H9 (cell line): ENCODE measurements around the gene NOP56. TPM values are rescaled to one million over a fixed set of nuclear protein-coding genes. Genes with fewer than 3 reads are reported as not detected.

Experiments used
- DNase-seq: peaks from one replicate; pipeline ENCODE4 v3.0.0-alpha.2; 2017
- H2AFZ ChIP-seq: one replicate; pipeline ENCODE4 v1.6.1; 2013; ENCODE audit warnings: mild to moderate bottlenecking, low read length, control low read depth, moderate library complexity
- H2AK5ac ChIP-seq: 2 replicates; pipeline ENCODE4 v1.6.1; 2013; ENCODE audit warnings: low read length, control low read depth, mixed read lengths; ENCODE audit not compliant: insufficient read length
- H2BK120ac ChIP-seq: one replicate; pipeline ENCODE4 v1.6.1; 2013; ENCODE audit warnings: low read depth, mild to moderate bottlenecking, low read length, control low read depth, inconsistent platforms; ENCODE audit not compliant: poor library complexity, severe bottlenecking
- H2BK12ac ChIP-seq: 2 replicates; pipeline ENCODE4 v1.6.1; 2013; ENCODE audit warnings: low read length, control low read depth, mixed read lengths, low read depth; ENCODE audit not compliant: insufficient read length
- H2BK15ac ChIP-seq: 2 replicates; pipeline ENCODE4 v1.6.1; 2013; ENCODE audit warnings: low read depth, low read length, control low read depth
- H2BK20ac ChIP-seq: one replicate; pipeline ENCODE4 v1.6.1; 2013; ENCODE audit warnings: low read depth, mild to moderate bottlenecking, low read length, control low read depth, inconsistent platforms; ENCODE audit not compliant: poor library complexity, severe bottlenecking
- H2BK5ac ChIP-seq: 2 replicates; pipeline ENCODE4 v1.6.1; 2013; ENCODE audit warnings: low read length, control low read depth, mixed read lengths; ENCODE audit not compliant: insufficient read length
- H3K14ac ChIP-seq: 2 replicates; pipeline ENCODE4 v1.6.1; 2013; ENCODE audit warnings: low read length, control low read depth; ENCODE audit not compliant: insufficient read depth
- H3K18ac ChIP-seq: 2 replicates; pipeline ENCODE4 v1.6.1; 2013; ENCODE audit warnings: low read depth, mild to moderate bottlenecking, mixed read lengths, low read length, control low read depth; ENCODE audit not compliant: insufficient read length
- H3K23ac ChIP-seq: 2 replicates; pipeline ENCODE4 v1.6.1; 2013; ENCODE audit warnings: low read length, control low read depth, mixed read lengths, low read depth; ENCODE audit not compliant: insufficient read length
- H3K23me2 ChIP-seq: 2 replicates; pipeline ENCODE4 v1.6.1; 2013; ENCODE audit warnings: low read depth, mild to moderate bottlenecking, mixed read lengths, low read length, control low read depth; ENCODE audit not compliant: insufficient read length, poor library complexity, severe bottlenecking
- H3K27ac ChIP-seq: 2 replicates; pipeline ENCODE4 v1.5.1; 2013; ENCODE audit warnings: low read length, control low read depth, mixed read lengths, low read depth; ENCODE audit not compliant: insufficient read length
- H3K27me3 ChIP-seq: 2 replicates; pipeline ENCODE4 v1.6.1; 2013; ENCODE audit warnings: low read length, control low read depth, inconsistent platforms; ENCODE audit not compliant: insufficient read depth
- H3K4ac ChIP-seq: 2 replicates; pipeline ENCODE4 v1.6.1; 2013; ENCODE audit warnings: low read depth, mild to moderate bottlenecking, control low read depth, inconsistent platforms, low read length, moderate library complexity
- H3K4me1 ChIP-seq: 2 replicates; pipeline ENCODE4 v1.6.1; 2013; ENCODE audit warnings: low read length, control low read depth, inconsistent platforms; ENCODE audit not compliant: insufficient read depth
- H3K4me2 ChIP-seq: 2 replicates; pipeline ENCODE4 v1.6.1; 2013; ENCODE audit warnings: low read length, control low read depth, mixed read lengths; ENCODE audit not compliant: insufficient read length, insufficient read depth
- H3K56ac ChIP-seq: 2 replicates; pipeline ENCODE4 v1.6.1; 2013; ENCODE audit warnings: low read depth, mild to moderate bottlenecking, mixed read lengths, low read length, control low read depth; ENCODE audit not compliant: insufficient read length
- H3K79me1 ChIP-seq: 2 replicates; pipeline ENCODE4 v1.6.1; 2013; ENCODE audit warnings: low read depth, mild to moderate bottlenecking, moderate library complexity, low read length, control low read depth, inconsistent platforms; ENCODE audit not compliant: insufficient read depth, poor library complexity, severe bottlenecking
- H3K79me2 ChIP-seq: 2 replicates; pipeline ENCODE4 v1.6.1; 2013; ENCODE audit warnings: low read length, control low read depth, inconsistent platforms; ENCODE audit not compliant: insufficient read depth
- H3K9ac ChIP-seq: 2 replicates; pipeline ENCODE4 v1.6.1; 2013; ENCODE audit warnings: low read length, control low read depth, mixed read lengths; ENCODE audit not compliant: insufficient read length; ENCODE audit errors: extremely low read depth
- H3K9me3 ChIP-seq: one replicate; pipeline ENCODE4 v1.6.1; 2013; ENCODE audit warnings: low read depth, low read length, inconsistent platforms; ENCODE audit not compliant: control insufficient read depth
- H3T11ph ChIP-seq: one replicate; pipeline ENCODE4 v1.6.1; 2013; ENCODE audit warnings: mild to moderate bottlenecking, low read length, control low read depth, inconsistent platforms
- H4K20me1 ChIP-seq: one replicate; pipeline ENCODE4 v1.6.1; 2013; ENCODE audit not compliant: control insufficient read depth, insufficient read length, insufficient read depth
- H4K5ac ChIP-seq: 2 replicates; pipeline ENCODE4 v1.6.1; 2013; ENCODE audit warnings: low read depth, mild to moderate bottlenecking, mixed read lengths, low read length, control low read depth; ENCODE audit not compliant: insufficient read length
- H4K8ac ChIP-seq: replicated peaks from 2 replicates; pipeline ENCODE4 v1.6.1; 2013; ENCODE audit warnings: low read length, control low read depth, mixed read lengths, low read depth; ENCODE audit not compliant: insufficient read length
- H4K91ac ChIP-seq: 2 replicates; pipeline ENCODE4 v1.6.1; 2013; ENCODE audit warnings: low read depth, mild to moderate bottlenecking, moderate library complexity, mixed read lengths, low read length, control low read depth; ENCODE audit not compliant: insufficient read length
- H3K27ac Mint-ChIP-seq, 3 experiments: 2 replicates in 2 of 3; 3 replicates in 1 of 3; pipeline ENCODE4 v1.8.0; 2020 to 2021; ENCODE audit warnings: mixed read lengths in 3 of 3, mild to moderate bottlenecking in 1 of 3, moderate library complexity in 1 of 3
- H3K27me3 Mint-ChIP-seq: 2 replicates; pipeline ENCODE4 v1.8.0; 2021; ENCODE audit warnings: low read depth, mild to moderate bottlenecking, moderate library complexity, mixed read lengths
- H3K36me3 Mint-ChIP-seq, 3 experiments: 2 replicates in 2 of 3; 3 replicates in 1 of 3; pipeline ENCODE4 v1.8.0; 2020 to 2021; ENCODE audit warnings: low read depth in 3 of 3, mixed read lengths in 3 of 3; ENCODE audit not compliant: insufficient read depth in 1 of 3
- H3K4me1 Mint-ChIP-seq, 2 experiments: 2 replicates each; pipeline ENCODE4 v1.8.0; 2020; ENCODE audit warnings: mixed read lengths in 2 of 2
- H3K4me3 Mint-ChIP-seq, 2 experiments: 2 replicates in 1 of 2; 3 replicates in 1 of 2; pipeline ENCODE4 v1.8.0; 2020 to 2021; ENCODE audit warnings: mild to moderate bottlenecking in 2 of 2, mixed read lengths in 2 of 2, moderate library complexity in 1 of 2
- H3K9me3 Mint-ChIP-seq, 2 experiments: 2 replicates in 1 of 2; 3 replicates in 1 of 2; pipeline ENCODE4 v1.8.0; 2020; ENCODE audit warnings: mild to moderate bottlenecking in 2 of 2, mixed read lengths in 2 of 2, moderate library complexity in 1 of 2
- CTCF ChIP-seq: fragments of 200-600 bp; sonication (generic); conservative IDR thresholded peaks from 3 replicates; pipeline ENCODE4 v1.8.0; 2021; ENCODE audit warnings: antibody characterized with exemption, mild to moderate bottlenecking
- WGBS: extraction: QIAGEN DNeasy Blood & Tissue Kit; methylation state at CpG from one replicate; pipeline ENCODE4 v1.1.7; 2013; ENCODE audit warnings: missing lambda C conversion rate, low lambda C conversion rate, mixed read lengths; ENCODE audit not compliant: insufficient read length; ENCODE audit errors: extremely low coverage; 5-methylcytosine and 5-hydroxymethylcytosine counted together
- total RNA-seq: library from RNA; stranded (reverse); gene quantifications from 2 replicates; pipeline ENCODE4 v1.2.1, GENCODE V29; 2021

NOP56 gene
- total RNA-seq, 1 experiment from 2014 or later, result 774 TPM

- H3K4me3 Mint-ChIP-seq, result no peak overlapping the region
- Histone ChIP-seq H4K20me1 (no peaks in the 10 kb centered on the region), H3K9me3 (no peaks in the 10 kb centered on the region), H2BK5ac (no peak overlapping the region), H3K4me1 (no peaks in the 10 kb centered on the region), H3K14ac (no peak overlapping the region), H4K91ac (no peak overlapping the region), H2BK120ac (no peak overlapping the region), H4K5ac (no peak overlapping the region), H3K4ac (no peak overlapping the region), H3K23me2 (no peaks in the 10 kb centered on the region), H3K4me2 (no peak overlapping the region), H3K79me2 (no peaks in the 10 kb centered on the region), H4K8ac (no peak overlapping the region), H2BK12ac (no peak overlapping the region), H3K27ac (no peak overlapping the region), H2BK15ac (no peak overlapping the region), H3K23ac (no peak overlapping the region), H2AK5ac (no peak overlapping the region), H3K9ac (no peak overlapping the region), H2BK20ac (no peak overlapping the region), H3K27me3 (no peaks in the 10 kb centered on the region), H3K79me1 (no peaks in the 10 kb centered on the region), H3T11ph (no peak overlapping the region), H3K56ac (no peak overlapping the region), H3K18ac (no peak overlapping the region), H2AFZ (no peak overlapping the region)
- H3K4me1 Mint-ChIP-seq, result no peaks in the 10 kb centered on the region
- WGBS, result no CpG with 5 or more reads among the region's 1 CpG
- peaks cover 38% of the 10 kb centered on the region for H3K27me3 Mint-ChIP-seq
- no peaks in the 10 kb centered on the region for H3K36me3 Mint-ChIP-seq
- no peak for TF ChIP-seq CTCF
- no peak for DNase-seq
- no peaks in the 10 kb centered on the region for H3K9me3 Mint-ChIP-seq
- H3K27ac Mint-ChIP-seq, result no peak overlapping the region
These were observed 12.2 kb upstream of the NOP56 start for GRCh38 chr20:2640260-2640659.
